GM18508 (cell line): ENCODE measurements around the gene ESD.
"Not testable (repeated sequence)": the region's sequence is repeated elsewhere in the genome, so short reads cannot be mapped to it uniquely, and the experiment has no call there.

Experiments
- ATAC-seq: cut with Tn5 transposase; IDR thresholded peaks from one replicate; pipeline ENCODE4 v1.9.1; 2021; ENCODE audit warnings: moderate number of reproducible peaks; ENCODE audit not compliant: insufficient read depth, unreplicated experiment

Gene ESD

GRCh38 chr13:46796515-46797474, at the start of gene ESD:
Gene ESD, minus strand, starts transcription at chr13:46797161. Its CDS starts 5,748 bp downstream, at chr13:46791413.
- peak; percentile 63 for ATAC-seq

GRCh38 chr13:46846726-46847125, 49.8 kb upstream of the ESD start:
- no peak for ATAC-seq

- ATAC-seq = no peak
These were observed 48.2 kb upstream of the ESD start for GRCh38 chr13:46845146-46845545.

- ATAC-seq = no peak
These were observed 47.5 kb upstream of the ESD start for GRCh38 chr13:46844431-46844830.

- ATAC-seq = no peak
These were observed 42.4 kb upstream of the ESD start for GRCh38 chr13:46839399-46839798.

GRCh38 chr13:46834657-46835056, 37.7 kb upstream of the ESD start:
- ATAC-seq = no peak

GRCh38 chr13:46831588-46832194, 34.7 kb upstream of the ESD start:
- no peak for ATAC-seq

GRCh38 chr13:46830405-46831005, 33.5 kb upstream of the ESD start:
- ATAC-seq = no peak

GRCh38 chr13:46822551-46822950, 25.6 kb upstream of the ESD start:
- ATAC-seq = no peak

- ATAC-seq = no peak
These were observed 21.0 kb upstream of the ESD start for GRCh38 chr13:46817838-46818476.

GRCh38 chr13:46817095-46817494, 20.1 kb upstream of the ESD start:
- ATAC-seq = no peak

GRCh38 chr13:46816371-46816770, 19.4 kb upstream of the ESD start:
- no peak for ATAC-seq

- ATAC-seq = no peak
These were observed 15.4 kb upstream of the ESD start for GRCh38 chr13:46812301-46812797.

GRCh38 chr13:46810440-46810839, 13.5 kb upstream of the ESD start:
- no peak for ATAC-seq

- ATAC-seq = not testable (repeated sequence)
These were observed 8.0 kb upstream of the ESD start for GRCh38 chr13:46804921-46805320.

GRCh38 chr13:46804391-46804815, 7.4 kb upstream of the ESD start:
- ATAC-seq = no peak

GRCh38 chr13:46803586-46803985, 6.6 kb upstream of the ESD start:
- no peak for ATAC-seq

GRCh38 chr13:46801858-46802257, 4.9 kb upstream of the ESD start:
- ATAC-seq = no peak

- no peak for ATAC-seq
These were observed 2.2 kb upstream of the ESD start for GRCh38 chr13:46799139-46799538.

- ATAC-seq = peak; percentile 2
These were observed 708 bp upstream of the ESD start for GRCh38 chr13:46797501-46798237.
